GM21390 (cell line): Measurements from ENCODE around the gene ASB1.
"Not testable (repeated sequence)": the region's sequence is repeated elsewhere in the genome, so short reads cannot be mapped to it uniquely, and the experiment has no call there.

Experiments used
- ATAC-seq: cut with Tn5 transposase; IDR thresholded peaks from one replicate; pipeline ENCODE4 v1.9.1; 2021; ENCODE audit not compliant: unreplicated experiment

ASB1 gene

GRCh38 chr2:238441262-238442114, 14.8 kb downstream of the ASB1 start:
- no peak for ATAC-seq

GRCh38 chr2:238442257-238442656, 15.5 kb downstream of the ASB1 start:
- not testable (repeated sequence) for ATAC-seq

- ATAC-seq, result no peak
Measured at GRCh38 chr2:238444242-238444641, 17.5 kb downstream of the ASB1 start.

DNA sequence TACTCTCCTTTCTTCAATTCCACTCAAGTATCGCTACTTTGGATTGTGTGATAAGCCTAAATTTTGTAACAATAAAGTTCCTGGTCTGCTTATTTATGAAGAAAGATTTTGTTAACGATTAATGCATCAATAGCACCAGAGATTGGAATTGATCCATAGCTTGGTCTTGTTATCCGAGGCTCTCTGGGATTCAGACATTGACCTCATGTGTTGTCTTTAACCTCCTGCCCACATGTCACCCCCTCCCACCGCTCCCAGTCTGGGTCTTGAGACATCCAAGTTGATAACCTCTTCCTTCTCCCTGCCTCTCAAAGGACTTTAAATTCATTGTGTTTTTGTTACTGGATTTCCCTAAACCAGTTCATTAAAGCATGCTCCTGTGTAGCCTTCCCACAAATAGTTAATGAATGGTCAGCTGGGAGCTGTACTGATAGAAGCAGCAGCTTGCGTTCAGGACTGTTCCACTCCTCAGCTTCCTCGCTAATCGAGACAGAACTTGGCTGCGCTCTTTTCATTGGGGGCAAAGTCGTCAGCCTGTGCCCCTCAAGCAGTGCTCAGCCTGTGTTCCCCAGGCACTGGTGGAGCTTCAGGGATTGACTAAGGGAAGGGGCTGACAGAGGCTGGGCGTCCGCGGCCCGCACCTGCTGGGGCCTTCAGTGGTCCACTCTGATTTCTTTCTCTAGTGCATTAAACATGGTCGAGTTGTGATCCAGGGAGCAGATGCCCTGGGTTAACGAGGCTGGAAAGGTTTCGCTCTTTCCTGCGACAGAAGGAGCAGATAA, 18.9 kb downstream of the ASB1 start:
- ATAC-seq, result no peak

DNA sequence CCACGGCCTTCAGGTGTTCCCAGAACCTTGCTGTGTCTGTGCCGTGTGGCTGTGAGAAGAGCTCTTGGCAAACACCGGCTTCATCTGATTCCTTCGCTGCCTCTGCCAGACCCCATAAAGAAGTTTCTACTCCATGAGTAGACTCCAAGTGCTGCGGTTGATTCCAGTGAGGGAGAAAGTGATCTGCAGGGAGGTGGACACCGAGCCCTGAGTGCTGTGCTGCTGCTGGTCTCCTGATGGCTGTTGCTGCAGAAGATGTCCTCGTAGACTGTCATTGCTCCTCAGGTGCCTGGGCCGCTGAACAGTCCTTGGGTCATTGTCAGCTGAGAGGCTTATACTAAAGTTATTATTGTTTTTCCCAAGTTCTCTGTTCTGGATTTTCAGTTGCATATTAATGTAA, 19.6 kb downstream of the ASB1 start:
- ATAC-seq, result no peak

GRCh38 chr2:238448031-238448955, 21.6 kb downstream of the ASB1 start:
- ATAC-seq, result no peak

DNA sequence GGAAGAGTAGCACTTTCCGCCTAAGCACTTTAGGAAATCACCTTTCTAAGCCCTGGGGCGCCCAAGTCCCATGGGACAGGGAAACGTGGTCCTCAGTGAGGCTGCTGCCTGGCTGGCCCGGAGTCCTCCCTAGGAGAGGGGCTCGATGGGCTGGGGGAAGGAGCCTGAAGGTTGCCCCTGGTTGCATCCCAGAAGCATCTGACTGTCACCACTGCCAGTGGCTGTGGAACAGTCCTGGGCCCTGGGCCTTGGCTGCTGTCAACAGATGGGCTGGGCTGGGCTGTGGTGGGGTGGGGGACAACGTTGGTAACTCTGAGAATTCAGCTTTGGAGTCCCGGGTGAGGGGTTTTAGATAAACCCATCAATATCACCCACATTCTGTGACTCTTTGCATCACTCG, 22.5 kb downstream of the ASB1 start:
- ATAC-seq, result no peak

- no peak for ATAC-seq
Measured at GRCh38 chr2:238449909-238450417, 23.2 kb downstream of the ASB1 start.

DNA sequence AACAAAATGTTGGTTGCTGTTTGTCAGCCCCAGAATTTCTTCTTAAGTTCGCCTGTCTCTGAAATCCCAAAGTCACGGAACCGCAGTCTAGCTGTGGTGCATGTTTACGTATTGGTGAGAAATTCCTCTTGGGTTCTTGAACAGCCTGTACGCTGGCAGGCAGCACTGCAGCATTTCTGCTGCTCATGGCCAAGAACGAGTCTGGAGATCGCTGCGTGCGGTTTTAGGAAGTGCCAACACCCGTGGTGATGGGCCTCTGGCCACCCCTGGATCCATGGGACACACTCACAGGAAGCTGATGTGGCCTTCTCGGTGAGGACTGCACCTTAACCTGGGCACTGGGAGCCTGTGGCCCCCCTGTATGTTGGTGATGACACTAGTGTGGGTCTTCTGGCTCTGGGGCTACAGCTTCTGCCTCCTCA, 23.7 kb downstream of the ASB1 start:
- ATAC-seq, result no peak

DNA sequence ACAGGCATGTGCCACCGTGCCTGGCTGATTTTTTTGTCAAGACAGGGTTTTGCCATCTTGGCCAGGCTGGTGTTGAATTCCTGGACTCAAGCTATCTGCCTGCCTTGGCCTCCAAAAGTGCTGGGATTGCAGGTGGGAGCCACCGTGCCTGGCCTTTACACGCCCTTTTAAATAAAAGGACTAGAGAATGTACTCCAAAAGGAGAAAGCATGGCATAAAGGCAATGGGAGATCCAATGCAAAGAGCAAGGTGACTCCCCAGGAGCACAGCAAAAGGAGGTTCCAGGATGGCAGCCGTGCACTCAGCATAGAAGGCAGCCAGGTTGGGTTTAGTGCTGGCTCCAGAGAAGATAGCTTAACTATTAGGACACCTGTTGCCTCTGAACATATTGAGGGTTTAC, 27.1 kb downstream of the ASB1 start:
- ATAC-seq, result no peak

- no peak for ATAC-seq
Measured at GRCh38 chr2:238456449-238456848, 29.7 kb downstream of the ASB1 start.

- ATAC-seq, result no peak
Measured at GRCh38 chr2:238456970-238457926, 30.5 kb downstream of the ASB1 start.

DNA sequence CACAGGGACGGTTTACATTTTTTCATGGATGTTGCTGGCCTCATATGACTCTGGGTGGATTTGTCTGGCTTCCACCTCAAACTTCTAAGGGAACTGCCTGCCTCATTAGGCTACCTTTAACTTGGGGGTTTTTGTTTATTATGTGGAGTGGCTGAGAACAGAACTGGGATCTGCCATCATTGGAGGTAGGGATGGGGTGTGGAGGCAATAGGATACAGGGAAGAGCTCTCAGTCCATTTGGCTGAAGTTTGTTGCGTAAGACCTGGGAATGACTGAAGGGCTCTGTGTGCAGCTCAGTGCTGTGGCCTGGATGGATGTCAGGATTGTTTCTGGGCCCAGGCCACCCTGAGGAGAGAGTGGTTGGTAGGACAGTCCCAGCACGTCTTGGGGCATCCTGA, 31.2 kb downstream of the ASB1 start:
- no peak for ATAC-seq

DNA sequence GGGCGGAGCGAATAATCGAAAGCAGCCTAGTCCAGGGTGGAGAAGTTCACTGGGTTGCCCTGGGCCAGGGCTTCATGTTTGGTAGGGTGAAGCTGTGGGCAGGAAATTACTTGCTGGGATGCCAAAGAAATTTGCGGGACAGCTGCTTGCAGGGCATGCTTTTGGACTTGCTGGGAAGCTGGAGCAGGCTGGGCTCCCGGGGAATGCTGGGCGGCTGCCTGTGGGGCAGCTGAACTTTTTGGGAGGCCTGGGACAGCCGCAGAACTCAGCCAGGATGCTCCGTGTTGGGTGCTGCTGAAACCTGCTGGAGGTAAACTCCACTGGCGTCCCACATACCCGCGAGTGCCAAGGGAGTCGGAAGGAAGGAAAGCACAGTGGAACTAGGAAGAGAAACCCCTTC, 31.9 kb downstream of the ASB1 start:
- no peak for ATAC-seq

GRCh38 chr2:238459081-238459629, 32.4 kb downstream of the ASB1 start:
- ATAC-seq, result no peak

DNA sequence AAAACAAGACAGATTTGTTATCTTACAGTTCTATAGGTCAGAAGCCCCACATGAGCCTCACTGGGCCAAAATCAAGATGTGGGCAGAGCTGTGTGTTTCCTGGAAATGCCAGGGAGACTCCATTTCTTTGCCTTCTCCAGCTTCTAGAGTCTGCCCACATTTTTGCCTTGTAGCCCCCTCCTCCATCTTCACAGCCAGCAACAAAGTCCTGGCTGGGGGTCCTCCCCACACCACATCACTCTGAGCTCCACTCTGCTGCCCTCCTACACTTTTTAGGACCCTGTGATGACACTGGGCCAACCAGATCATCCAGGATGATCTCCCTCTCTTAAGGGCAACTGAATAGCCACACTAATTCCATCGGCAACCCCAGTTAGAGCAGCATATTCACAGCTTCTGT, 34.3 kb downstream of the ASB1 start:
- no peak for ATAC-seq

GRCh38 chr2:238461491-238461890, 34.8 kb downstream of the ASB1 start:
- no peak for ATAC-seq

DNA sequence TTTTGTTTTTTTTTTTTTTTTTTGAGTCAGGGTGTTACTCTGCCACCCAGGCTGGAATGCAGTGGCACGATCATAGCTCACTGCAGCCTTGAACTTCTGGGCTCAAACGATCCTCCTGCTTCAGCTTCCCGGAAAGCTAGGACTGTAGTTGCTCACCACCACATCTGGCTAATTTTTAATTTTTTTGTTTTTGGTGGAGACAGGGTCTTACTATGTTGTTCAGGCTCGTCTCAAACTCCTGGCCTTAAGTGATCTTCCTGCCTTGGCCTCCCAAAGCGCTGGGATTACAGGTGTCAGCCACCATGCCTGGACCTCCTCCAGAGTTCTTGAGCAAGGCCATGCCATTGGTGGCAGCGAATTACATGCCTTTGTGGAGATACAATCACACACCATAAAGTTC, 35.2 kb downstream of the ASB1 start:
- no peak for ATAC-seq

- ATAC-seq, result peak; percentile 46
Measured at GRCh38 chr2:238462782-238463396, 36.2 kb downstream of the ASB1 start.
